CD4-positive, alpha-beta T cell treated with Interleukin-15 for 1 hour (primary cell): ENCODE data around the gene ZNF385B.
"Not testable (repeated sequence)": the region's sequence is repeated elsewhere in the genome, so short reads cannot be mapped to it uniquely, and the experiment has no call there.

Experiments
- DNase-seq: peaks from one replicate; pipeline ENCODE4 v3.0.0-alpha.2; 2020

ZNF385B gene

DNA sequence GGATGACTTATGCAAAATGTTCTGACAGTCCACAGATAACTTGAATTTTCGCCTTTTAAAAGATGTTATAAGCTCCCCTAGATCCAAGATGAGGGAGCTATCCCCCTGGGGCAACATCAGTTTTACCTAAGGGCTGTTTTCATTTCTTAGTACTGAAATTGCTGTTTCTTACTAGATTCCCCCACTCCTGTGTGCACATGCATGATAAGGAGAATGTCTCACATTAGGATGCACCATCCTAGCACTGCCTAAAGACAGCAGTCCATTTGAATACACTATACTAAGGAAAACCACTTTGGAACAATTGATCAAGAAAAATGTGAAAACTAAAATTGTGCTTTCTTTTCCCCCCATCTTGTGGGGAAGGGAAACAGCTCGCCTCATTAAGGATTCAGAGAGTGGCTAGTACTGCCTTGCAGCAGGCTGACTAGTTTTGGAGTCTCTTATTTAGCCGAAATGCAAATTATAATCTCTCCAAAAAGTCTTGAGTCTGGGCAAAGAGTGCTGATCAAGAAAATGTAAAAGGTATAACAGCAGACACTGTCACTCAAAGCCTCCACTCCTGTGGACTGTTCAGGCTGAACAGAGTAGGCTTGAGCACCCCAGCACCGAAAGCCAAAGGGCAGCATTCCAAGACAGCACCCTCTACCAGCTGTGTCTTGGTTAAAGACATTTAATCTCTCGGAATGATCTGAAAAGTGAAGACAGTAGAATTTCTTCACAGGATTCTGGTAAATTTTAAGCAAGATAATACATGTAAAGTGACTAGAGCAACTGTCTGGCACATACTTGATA, 65.0 kb downstream of the ZNF385B start:
- no peak for DNase-seq

GRCh38 chr2:179793902-179794301, 67.5 kb downstream of the ZNF385B start:
- DNase-seq: no peak

DNA sequence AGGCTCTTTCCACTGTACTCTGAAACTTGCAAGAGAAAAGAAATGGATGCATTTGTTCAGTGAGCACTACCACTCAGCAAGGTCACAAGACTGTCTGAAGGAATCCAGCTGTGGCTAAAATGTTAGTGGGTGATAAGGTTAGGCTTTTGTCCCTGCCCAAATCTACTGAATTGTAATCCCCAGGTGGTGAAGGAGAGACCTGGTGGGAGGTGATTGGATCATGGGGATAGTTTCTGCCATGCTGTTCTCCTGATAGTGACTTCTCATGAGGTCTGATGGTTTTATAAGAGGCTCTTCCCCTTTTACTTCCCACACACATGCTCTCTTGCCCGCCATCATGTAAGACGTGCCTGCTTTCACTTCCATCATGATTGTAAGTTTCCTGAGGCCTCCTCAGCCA, 68.2 kb downstream of the ZNF385B start:
- no peak for DNase-seq

DNA sequence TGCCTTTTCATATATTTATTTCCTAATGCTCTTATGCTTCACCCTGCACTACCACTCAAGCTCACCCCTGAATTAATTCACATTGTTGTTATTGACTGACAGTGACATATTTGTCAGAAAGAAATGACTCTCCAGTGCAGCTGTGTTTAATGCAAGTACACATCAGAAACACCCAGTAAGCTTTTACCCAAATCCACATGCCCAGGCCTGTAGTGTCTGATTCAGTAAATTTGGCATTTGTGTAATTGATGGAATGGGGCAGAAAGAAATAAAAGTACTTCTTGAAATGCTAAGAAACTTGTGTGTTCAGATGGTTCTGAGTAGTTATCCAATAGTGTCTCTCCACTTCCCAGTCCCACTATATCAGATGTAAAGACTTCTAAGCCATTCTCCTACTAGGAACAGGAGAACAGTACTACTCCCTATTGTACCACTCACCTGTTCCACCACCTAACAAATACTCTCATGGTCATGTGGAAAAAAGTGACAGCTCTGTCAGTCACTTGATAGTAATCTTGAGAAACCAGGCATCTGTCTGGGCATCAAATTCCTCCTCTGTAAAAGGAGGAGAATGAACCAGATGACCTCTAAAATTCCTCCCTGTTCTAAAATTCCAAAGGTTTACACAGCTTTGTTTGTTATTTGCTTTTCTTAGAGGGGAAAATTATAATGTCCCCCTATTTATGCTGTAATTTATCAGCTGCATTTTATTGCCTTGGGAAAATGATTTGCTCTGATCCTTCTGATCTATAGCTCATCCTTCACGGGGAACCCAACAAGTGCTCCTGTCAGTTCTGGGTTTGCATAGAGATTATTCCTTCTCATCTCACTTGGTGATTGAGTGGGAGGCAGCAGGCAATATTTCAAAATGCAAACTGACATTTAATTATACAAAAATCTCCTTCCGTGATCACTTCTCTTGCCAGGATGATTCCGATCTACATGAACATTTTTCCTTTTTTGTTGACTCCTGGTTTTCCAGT, 70.9 kb downstream of the ZNF385B start:
- DNase-seq: no peak

- no peak for DNase-seq
Observed at GRCh38 chr2:179788104-179788503, 73.3 kb downstream of the ZNF385B start.

DNA sequence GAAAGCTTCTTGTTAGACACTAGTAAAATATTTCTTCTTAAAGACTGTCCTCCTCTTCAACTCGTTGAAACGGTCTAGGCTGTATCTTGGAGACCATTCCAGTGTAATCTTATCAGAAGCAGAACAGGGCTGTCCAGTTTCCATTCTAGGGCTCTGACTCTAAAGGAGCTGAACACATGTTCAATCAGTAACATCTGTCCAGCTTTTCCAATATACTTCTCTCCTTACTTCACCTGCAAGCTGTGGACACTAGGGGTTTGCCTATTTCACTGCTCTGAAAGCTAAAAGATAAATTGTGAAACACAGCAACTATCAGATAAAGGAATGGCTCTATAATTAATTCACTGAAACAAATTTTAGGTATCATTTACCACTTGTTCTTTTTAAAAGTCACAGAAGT, 73.8 kb downstream of the ZNF385B start:
- no peak for DNase-seq

DNA sequence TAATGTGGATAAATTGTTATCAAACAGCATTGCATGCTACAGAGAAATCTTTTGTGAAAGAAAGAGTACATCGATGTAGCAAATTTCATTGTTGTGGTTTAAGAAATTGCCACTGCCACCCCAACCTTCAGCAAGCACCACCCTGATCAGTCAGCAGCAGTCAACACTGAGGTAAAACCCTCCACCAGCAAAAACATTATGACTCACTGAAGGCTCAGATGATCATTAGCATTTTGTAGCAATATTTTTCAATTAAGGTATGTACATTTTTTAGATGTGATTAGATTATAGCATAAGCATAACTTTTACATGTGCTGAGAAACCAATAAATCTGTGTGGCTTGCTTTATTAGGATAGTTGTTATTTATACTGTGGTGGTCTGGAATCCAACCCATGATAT, 75.5 kb downstream of the ZNF385B start:
- no peak for DNase-seq

GRCh38 chr2:179782346-179782745, 79.1 kb downstream of the ZNF385B start:
- not testable (repeated sequence) for DNase-seq

DNA sequence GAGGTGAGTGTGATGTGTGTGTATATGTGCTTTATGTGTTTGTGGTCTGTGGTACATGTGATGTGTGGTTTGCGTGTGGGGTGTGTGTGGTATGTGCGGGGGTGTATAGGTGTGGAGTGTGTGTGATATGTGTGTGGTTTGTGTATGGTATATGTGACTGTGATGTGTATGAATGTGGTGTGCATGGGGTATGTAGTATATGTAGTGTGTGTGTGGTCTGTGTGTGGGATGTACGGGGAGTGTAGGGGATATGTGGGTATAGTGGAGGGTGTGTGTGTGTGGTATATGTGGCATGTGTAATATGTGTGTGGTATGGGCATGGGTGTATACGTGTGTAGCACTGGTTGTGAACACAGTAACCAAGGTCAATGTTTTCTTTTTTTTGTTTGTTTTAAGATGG, 87.4 kb downstream of the ZNF385B start:
- DNase-seq: no peak

DNA sequence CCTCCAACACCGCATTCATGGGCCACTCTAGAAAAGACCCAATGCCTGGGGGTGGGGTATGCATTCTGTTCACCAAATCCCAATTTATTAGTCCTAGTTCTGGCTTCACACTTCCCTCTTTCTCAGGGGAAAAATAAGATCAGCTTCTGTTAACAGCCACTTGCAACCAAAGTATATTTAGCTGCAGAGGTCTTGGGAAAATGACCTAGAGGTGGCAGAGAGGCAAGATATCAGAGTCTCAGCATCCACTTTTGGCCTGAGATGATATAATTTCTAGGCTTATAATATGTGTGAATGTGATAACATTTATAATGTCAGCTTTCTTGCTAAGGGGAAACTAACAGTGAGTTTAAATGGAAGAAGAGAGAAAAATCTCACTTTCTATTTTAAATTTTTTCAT, 89.1 kb downstream of the ZNF385B start:
- DNase-seq: no peak

DNA sequence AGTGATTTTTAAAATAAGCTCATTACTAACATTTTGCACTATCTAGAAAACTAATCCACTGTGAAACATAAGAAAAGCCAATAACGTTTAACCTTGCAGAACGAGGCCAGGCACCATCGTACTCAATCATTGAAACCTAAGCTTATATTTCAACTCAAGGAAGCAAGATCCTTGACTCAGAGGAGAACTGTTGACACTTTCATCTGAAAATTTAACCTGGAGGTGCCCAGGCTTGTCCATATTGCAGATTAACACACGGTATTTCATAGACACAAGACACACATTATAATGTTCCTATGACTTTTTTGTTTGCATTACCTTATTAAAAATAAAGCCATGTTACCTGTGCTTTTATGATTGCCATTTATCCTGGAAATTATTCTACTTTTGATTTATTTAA, 89.6 kb downstream of the ZNF385B start:
- DNase-seq: no peak

- DNase-seq: no peak
Observed at GRCh38 chr2:179770029-179770428, 91.4 kb downstream of the ZNF385B start.

DNA sequence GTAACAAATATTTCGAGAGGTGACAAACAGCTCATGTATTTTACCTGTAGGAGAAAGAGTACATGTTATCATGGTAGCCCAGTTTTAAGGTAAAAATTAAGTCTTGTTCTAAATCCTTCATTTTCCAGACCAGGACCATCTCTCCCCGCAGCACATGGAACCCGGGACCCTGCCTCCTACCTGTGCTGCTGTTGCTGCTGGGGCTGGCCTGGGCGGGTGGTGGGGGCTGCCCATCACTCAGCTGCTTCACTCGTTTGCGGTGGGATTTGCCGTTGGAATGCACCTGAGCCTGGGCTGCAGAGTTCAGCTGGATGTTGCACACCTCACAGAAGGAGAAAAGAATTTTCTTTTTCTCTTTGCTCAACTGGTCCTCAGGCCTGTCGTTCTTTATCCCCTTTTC, 92.1 kb downstream of the ZNF385B start:
- no peak for DNase-seq

DNA sequence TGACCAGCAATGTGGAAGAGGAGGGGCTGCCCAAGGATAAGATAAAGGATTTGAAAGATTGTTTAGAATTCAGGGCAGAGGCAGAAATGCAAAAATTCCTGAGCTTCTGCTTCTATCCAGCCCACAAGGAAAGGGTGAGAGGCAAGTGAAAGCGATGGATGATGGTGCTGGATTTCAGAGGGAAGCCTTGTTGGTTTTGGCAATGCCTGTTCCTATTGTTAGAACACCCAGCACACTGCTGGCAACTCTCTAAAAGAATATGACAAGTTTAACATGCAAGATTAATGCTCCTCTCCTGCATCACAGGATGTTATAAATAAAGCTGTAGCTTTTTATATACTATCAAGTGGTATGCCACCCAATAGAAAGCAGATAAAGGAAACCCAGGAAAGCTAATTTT, 92.6 kb downstream of the ZNF385B start:
- DNase-seq: no peak

GRCh38 chr2:179765666-179766065, 95.7 kb downstream of the ZNF385B start:
- DNase-seq: no peak

- no peak for DNase-seq
Observed at GRCh38 chr2:179764710-179765109, 96.7 kb downstream of the ZNF385B start.

DNA sequence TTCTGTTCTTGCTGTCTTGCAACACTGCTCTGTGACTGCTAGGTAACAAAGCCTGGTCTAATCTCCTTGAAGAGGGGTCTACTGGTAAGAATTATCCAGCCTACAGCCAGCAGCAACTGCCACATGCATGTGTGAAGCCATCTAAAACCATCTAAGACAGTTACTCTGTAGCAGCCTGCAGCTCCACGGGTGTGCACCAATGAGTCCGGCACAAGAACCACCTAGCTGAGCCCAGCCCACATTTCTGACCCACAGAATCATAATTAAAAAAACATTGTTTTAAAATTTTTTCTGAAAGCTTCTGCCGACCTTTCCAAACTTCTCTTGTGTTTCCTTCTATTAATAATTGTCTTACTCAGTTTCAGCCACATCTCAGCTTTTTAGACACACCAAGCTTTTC, 102.8 kb downstream of the ZNF385B start:
- no peak for DNase-seq

- no peak for DNase-seq
Observed at GRCh38 chr2:179751163-179751809, 110.1 kb downstream of the ZNF385B start.

GRCh38 chr2:179749210-179749609, 112.2 kb downstream of the ZNF385B start:
- no peak for DNase-seq

GRCh38 chr2:179746981-179747380, 114.4 kb downstream of the ZNF385B start:
- no peak for DNase-seq

DNA sequence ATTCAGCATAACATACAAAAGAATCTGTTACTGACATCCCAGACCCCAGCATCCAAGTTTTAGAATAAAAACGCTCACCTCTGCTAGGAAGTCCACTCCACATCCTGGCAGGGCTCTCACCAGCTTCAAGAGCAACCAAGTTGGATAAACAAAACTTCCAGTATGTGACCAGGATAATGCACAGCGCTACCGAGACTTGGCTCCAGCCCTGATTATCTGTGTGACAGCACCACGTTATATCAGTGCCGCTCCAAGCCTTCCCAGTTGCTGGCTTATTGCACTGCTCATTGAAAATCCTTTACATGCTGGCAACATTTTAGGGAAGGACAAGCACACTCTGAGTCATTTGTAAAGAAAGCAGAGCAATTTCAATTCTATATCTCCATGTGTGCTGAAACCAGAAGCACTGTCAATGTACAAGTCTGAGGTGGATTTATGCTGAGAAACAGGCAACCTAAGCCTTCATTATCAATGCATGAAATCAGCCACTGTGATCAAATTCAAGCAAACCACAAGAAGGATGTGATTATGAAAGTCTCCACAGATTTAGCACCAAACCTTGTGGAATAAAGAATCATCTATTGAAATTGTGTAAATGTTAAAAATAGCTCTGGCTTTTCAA, 115.7 kb downstream of the ZNF385B start:
- no peak for DNase-seq

DNA sequence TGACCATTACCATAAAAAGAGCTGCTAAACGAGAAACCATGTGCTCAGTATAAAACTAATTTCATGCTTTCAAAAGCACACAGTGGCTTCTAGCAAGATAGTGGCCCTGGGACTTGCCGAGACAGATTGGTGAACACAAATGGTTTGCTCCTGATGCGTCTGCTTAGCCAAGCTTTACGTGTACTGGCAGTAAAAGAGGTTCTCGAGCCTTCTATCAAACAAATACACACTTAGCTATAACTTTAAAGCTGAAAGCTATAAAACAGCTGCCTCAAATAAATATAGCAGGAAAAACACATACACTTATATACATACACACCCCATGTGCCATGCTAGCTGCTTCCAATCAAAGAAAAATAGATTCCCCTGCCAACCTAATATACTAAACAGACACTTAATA, 117.0 kb downstream of the ZNF385B start:
- DNase-seq: no peak

GRCh38 chr2:179741317-179741716, 120.1 kb downstream of the ZNF385B start:
- no peak for DNase-seq
